IMR-90 (cell line): ENCODE results near the gene ZC3H12D. TPM values are rescaled to one million over a fixed set of nuclear protein-coding genes. Genes with fewer than 3 reads are reported as not detected.

Experiments used
- ATAC-seq: fragments of 200-7000 bp; cut with Tn5 transposase; 2 replicates; pipeline ENCODE4 v1.9.1; 2020; ENCODE audit warnings: low read depth, mild to moderate bottlenecking, moderate library complexity
- BruUV-seq: library from RNA; stranded (reverse); fragments of 400-500 nt; replicated peaks from 2 replicates; lab custom pipeline; 2021; lab: Mats Ljungman, UMichigan
- CTCF ChIA-PET: fragments of 300-600 bp; formaldehyde crosslinking; extraction: SDS; loops from one replicate; lab custom pipeline; 2021; ENCODE audit warnings: antibody characterized with exemption; lab: Yijun Ruan, JAX
- POLR2A ChIA-PET: fragments of 300-600 bp; sonication (Branson Sonifier 250); formaldehyde crosslinking; loops from one replicate; lab custom pipeline; 2022; ENCODE audit warnings: antibody characterized with exemption; ENCODE audit not compliant: unreplicated experiment; lab: Charles Lee
- DNase-seq: peaks from one replicate; pipeline ENCODE4 v3.0.0; 2013
- H2AFZ ChIP-seq: replicated peaks from 2 replicates; pipeline ENCODE3; 2013; ENCODE audit warnings: low read length, mild to moderate bottlenecking; ENCODE audit not compliant: poor library complexity
- H2AK5ac ChIP-seq: 2 replicates; pipeline ENCODE4 v1.6.1; 2013; ENCODE audit warnings: low read depth, low read length, inconsistent platforms
- H2AK9ac ChIP-seq: replicated peaks from 2 replicates; pipeline ENCODE3; 2013; ENCODE audit warnings: mild to moderate bottlenecking, low read depth, low read length, moderate library complexity; ENCODE audit not compliant: poor library complexity
- H2BK120ac ChIP-seq: 2 replicates; pipeline ENCODE4 v1.6.1; 2013; ENCODE audit warnings: low read depth, low read length, inconsistent platforms
- H2BK15ac ChIP-seq: 3 replicates; pipeline ENCODE4 v1.6.1; 2013; ENCODE audit warnings: low read depth, low read length, inconsistent platforms
- H2BK20ac ChIP-seq: 2 replicates; pipeline ENCODE4 v1.6.1; 2013; ENCODE audit warnings: low read depth, mild to moderate bottlenecking, inconsistent platforms, low read length, moderate library complexity
- H2BK5ac ChIP-seq: 2 replicates; pipeline ENCODE4 v1.6.1; 2013; ENCODE audit warnings: mild to moderate bottlenecking, low read depth, low read length, inconsistent platforms; ENCODE audit not compliant: poor library complexity, severe bottlenecking
- H3K14ac ChIP-seq: replicated peaks from 2 replicates; pipeline ENCODE4 v1.6.1; 2013; ENCODE audit warnings: low read depth, low read length, inconsistent platforms
- H3K18ac ChIP-seq: 2 replicates; pipeline ENCODE4 v1.6.1; 2013; ENCODE audit warnings: low read depth, low read length, control low read depth
- H3K23ac ChIP-seq: 2 replicates; pipeline ENCODE4 v1.6.1; 2013; ENCODE audit warnings: low read depth, low read length, inconsistent platforms
- H3K27ac ChIP-seq: 2 replicates; pipeline ENCODE4 v1.5.1; 2013; ENCODE audit warnings: mild to moderate bottlenecking, control low read depth, low read length; ENCODE audit not compliant: insufficient read depth
- H3K27me3 ChIP-seq: 2 replicates; pipeline ENCODE4 v1.6.1; 2013; ENCODE audit warnings: low read length; ENCODE audit not compliant: control insufficient read depth, insufficient read depth
- H3K36me3 ChIP-seq: 2 replicates; pipeline ENCODE4 v1.6.1; 2013; ENCODE audit warnings: low read length, mixed read lengths; ENCODE audit not compliant: control insufficient read depth, insufficient read depth
- H3K4ac ChIP-seq: 2 replicates; pipeline ENCODE4 v1.6.1; 2013; ENCODE audit warnings: low read depth, low read length, inconsistent platforms
- H3K4me1 ChIP-seq: 2 replicates; pipeline ENCODE4 v1.6.1; 2013; ENCODE audit warnings: low read length, mixed read lengths; ENCODE audit not compliant: control insufficient read depth, insufficient read depth
- H3K4me2 ChIP-seq: 2 replicates; pipeline ENCODE4 v1.6.1; 2013; ENCODE audit warnings: low read depth, mild to moderate bottlenecking, control low read depth, low read length, moderate library complexity
- H3K4me3 ChIP-seq: 2 replicates; pipeline ENCODE4 v1.5.1; 2013; ENCODE audit warnings: low read depth, mild to moderate bottlenecking, control low read depth, low read length, moderate library complexity; ENCODE audit not compliant: insufficient read depth
- H3K56ac ChIP-seq: 2 replicates; pipeline ENCODE4 v1.6.1; 2013; ENCODE audit warnings: low read length, inconsistent platforms; ENCODE audit not compliant: insufficient read depth; ENCODE audit errors: extremely low read depth
- H3K79me1 ChIP-seq, 2 experiments: 2 replicates each; pipeline ENCODE4 v1.6.1; 2013; ENCODE audit warnings: low read length in 2 of 2, inconsistent platforms in 1 of 2, low read depth in 1 of 2
- H3K9ac ChIP-seq: 2 replicates; pipeline ENCODE4 v1.6.1; 2013; ENCODE audit warnings: low read depth, low read length, control low read depth
- H3K9me1 ChIP-seq: 2 replicates; pipeline ENCODE4 v1.6.1; 2013; ENCODE audit warnings: low read length, inconsistent platforms; ENCODE audit not compliant: insufficient read depth
- H3K9me3 ChIP-seq: 2 replicates; pipeline ENCODE4 v1.6.1; 2013; ENCODE audit warnings: low read length; ENCODE audit not compliant: control insufficient read depth, insufficient read depth
- H4K20me1 ChIP-seq: 2 replicates; pipeline ENCODE4 v1.6.1; 2013; ENCODE audit warnings: low read length, inconsistent platforms; ENCODE audit not compliant: insufficient read depth
- H4K5ac ChIP-seq: 2 replicates; pipeline ENCODE4 v1.6.1; 2013; ENCODE audit warnings: mild to moderate bottlenecking, low read depth, low read length, control low read depth
- H4K8ac ChIP-seq, 2 experiments: 2 replicates each; pipeline ENCODE4 v1.6.1; 2013; ENCODE audit warnings: low read depth in 2 of 2, low read length in 2 of 2, control low read depth in 1 of 2, inconsistent platforms in 1 of 2
- H4K91ac ChIP-seq: 2 replicates; pipeline ENCODE4 v1.6.1; 2013; ENCODE audit warnings: low read depth, low read length, inconsistent platforms; ENCODE audit not compliant: insufficient read depth
- BHLHE40 ChIP-seq: fragments of 150-350 bp; IDR thresholded peaks from 2 replicates; pipeline ENCODE4 v1.6.1; 2016; ENCODE audit warnings: mild to moderate bottlenecking, low read depth, low read length
- CEBPB ChIP-seq: IDR thresholded peaks from 2 replicates; pipeline ENCODE4 v1.6.1; 2012; ENCODE audit warnings: low read depth, low read length, improper control_type of control experiment
- CHD1 ChIP-seq: IDR thresholded peaks from 2 replicates; pipeline ENCODE4 v1.6.1; 2012; ENCODE audit warnings: low read depth, low read length, improper control_type of control experiment
- CTCF ChIP-seq: conservative IDR thresholded peaks from 2 replicates; pipeline ENCODE4 v1.5.1; 2012; ENCODE audit warnings: mild to moderate bottlenecking, low read depth, low read length, improper control_type of control experiment
- MXI1 ChIP-seq: IDR thresholded peaks from 2 replicates; pipeline ENCODE4 v1.6.1; 2012; ENCODE audit warnings: low read depth, mild to moderate bottlenecking, low read length, moderate library complexity, borderline replicate concordance
- NFE2L2 ChIP-seq: fragments of 150-350 bp; IDR thresholded peaks from 2 replicates; pipeline ENCODE4 v1.6.1; 2016; ENCODE audit warnings: low read depth, mild to moderate bottlenecking, low read length
- POLR2A ChIP-seq: IDR thresholded peaks from 2 replicates; pipeline ENCODE4 v1.6.1; 2012; ENCODE audit warnings: mild to moderate bottlenecking, low read depth, low read length
- RCOR1 ChIP-seq: IDR thresholded peaks from 2 replicates; pipeline ENCODE4 v1.6.1; 2012; ENCODE audit warnings: mild to moderate bottlenecking, low read length, improper control_type of control experiment; ENCODE audit not compliant: insufficient replicate concordance
- RFX5 ChIP-seq: IDR thresholded peaks from 2 replicates; pipeline ENCODE4 v1.8.0; 2012; ENCODE audit warnings: low read depth, mild to moderate bottlenecking, low read length, moderate library complexity
- USF2 ChIP-seq: fragments of 150-350 bp; IDR thresholded peaks from 2 replicates; pipeline ENCODE4 v1.6.1; 2017; ENCODE audit warnings: mild to moderate bottlenecking, antibody characterized with exemption, low read length, low read depth
- WGBS, 2 experiments: methylation state at CpG; one replicate each; pipeline versions ENCODE4 v1.1.5 to v1.1.7; 2013; ENCODE audit warnings: missing lambda C conversion rate in 2 of 2; ENCODE audit not compliant: insufficient read length in 1 of 2; ENCODE audit errors: extremely low coverage in 2 of 2; 5-methylcytosine and 5-hydroxymethylcytosine counted together
- dilution Hi-C: fragments of 300-500 bp; cut with HindIII; formaldehyde crosslinking; loops from one replicate; pipeline ENCODE4 v1.14.3; 2018; ENCODE audit warnings: low sequenced_read_pairs; ENCODE audit not compliant: unreplicated experiment
- in situ Hi-C: fragments of 300-500 bp; cut with MboI; formaldehyde crosslinking; loops from 3 replicates; pipeline ENCODE4 v1.14.3; 2019; ENCODE audit warnings: low sequenced_read_pairs, inconsistent platforms, mixed read lengths
- intact Hi-C: fragments of 100-400 bp; cut with micrococcal nuclease; formaldehyde crosslinking; loops from 2 replicates; pipeline ENCODE4 v1.10.0; 2022
- polyA plus RNA-seq, 3 experiments: library from polyadenylated mRNA; depleted of rRNA; stranded (reverse); fragments of >200 nt; gene quantifications; 2 replicates each; pipeline ENCODE4 v1.2.3, GENCODE V29; 2012; ENCODE audit warnings: low replicate concordance in 1 of 3
- total RNA-seq: library from RNA; depleted of rRNA; stranded (reverse); fragments of >200 nt; gene quantifications from 2 replicates; pipeline ENCODE4 v1.2.3, GENCODE V29; 2012

ZC3H12D gene
- total and polyA plus RNA-seq, 2 of the 4 experiments (the other 2 are of a cell fraction): under 0.01 to 0.12 TPM

GRCh38 chr6:149453597-149454345 lies 31.0 kb downstream of the ZC3H12D start:
- Histone ChIP-seq H4K20me1 (no peaks in the 10 kb centered on the region), H2AK5ac (peak overlapping the region; percentile 45; the same call in 1 of the 2 replicates), H3K4me3 (no peak overlapping the region), H3K79me1 (no peaks in the 10 kb centered on the region), H3K27me3 (peaks cover 17% of the 10 kb centered on the region; the same call in 1 of the 2 replicates), H2BK120ac (no peak overlapping the region), H2AFZ (peak overlapping the region; percentile 73), H3K36me3 (no peaks in the 10 kb centered on the region), H3K18ac (peak overlapping the region; percentile 29), H3K4me1 (peaks cover 14% of the 10 kb centered on the region), H3K4me2 (peak overlapping the region; percentile 3; the same call in 1 of the 2 replicates), H3K9me3 (no peaks in the 10 kb centered on the region), H2BK5ac (no peak overlapping the region), H4K5ac (peak overlapping the region; percentile 20; the same call in 1 of the 2 replicates), H4K8ac (peak overlapping the region in 1 of 2 experiments; percentile 58; a peak in 1 of 4 replicates), H3K9ac (no peak overlapping the region), H3K14ac (0 out of 2 replicates have a peak overlapping the region, but pooled peaks have one; percentile 52), H3K4ac (peak overlapping the region; percentile 60), H3K56ac (no peak overlapping the region), H3K27ac (no peak overlapping the region), H2AK9ac (peak overlapping the region; percentile 57), H2BK15ac (no peak overlapping the region; the same call in 2 of the 3 replicates), H3K23ac (peak overlapping the region; percentile 59; the same call in 1 of the 2 replicates), H3K9me1 (peaks cover 3% of the 10 kb centered on the region; the same call in 1 of the 2 replicates), H2BK20ac (no peak overlapping the region), H4K91ac (no peak overlapping the region)
- intact Hi-C loops (no loop called here), in situ Hi-C loops (no loop called here), dilution Hi-C loops (no loop called here)
- CTCF ChIA-PET: interaction anchor here (0.6 to 0.8 kb wide), 2 partner anchors 22 to 63 kb away, joined by 3 read pairs; no protein-coding TSS in a partner anchor
- no peak for TF ChIP-seq CTCF
- TF ChIP-seq NFE2L2: no peak
- no peak for TF ChIP-seq CEBPB
- no peak for TF ChIP-seq CHD1
- TF ChIP-seq RCOR1: no peak
- TF ChIP-seq POLR2A: no peak
- TF ChIP-seq USF2: no peak
- no peak for TF ChIP-seq RFX5
- no peak for TF ChIP-seq BHLHE40
- no peak for TF ChIP-seq MXI1
- BruUV-seq: no TSS peak
- no CpG with 5 or more reads among the region's 6 CpGs for WGBS, 2 experiments
- no peak; the same call in 1 of the 2 replicates for ATAC-seq
- DNase-seq: no peak
- POLR2A ChIA-PET: no interaction called here
